ENCODE results near the gene GPR153. TPM values are rescaled to one million over a fixed set of nuclear protein-coding genes. Genes with fewer than 3 reads are reported as not detected.

GPR153 gene
- total and polyA plus RNA-seq, 10 donors, result 2.1 to 26.6 (median 12.4) TPM

- WGBS, 5 donors, result 10 to 18% (median 14%) methylated on average over 28 to 33 of the region's 33 CpGs
- intact Hi-C loops (cut with DNase I; ENCODE audit: low total_unique reads), result no loop called here
- peaks cover 12 to 88% (median 76%) of the 10 kb centered on the region in 7 donors for H3K27me3 ChIP-seq (replicated peaks in 1 of 7)
- peaks cover 15 to 42% (median 31%) of the 10 kb centered on the region in 6 donors for H3K4me1 ChIP-seq
- no peak for TF ChIP-seq POLR2AphosphoS5 (IDR thresholded peaks at IDR 0.05)
- TF ChIP-seq CTCF (IDR thresholded peaks at IDR 0.05 in 8 of 11, conservative IDR thresholded peaks at IDR 0.05 in 3 of 11), result no peak
- TF ChIP-seq POLR2A (IDR thresholded peaks at IDR 0.05), result no peak
- no peaks in the 10 kb centered on the region for H3K9me3 ChIP-seq
- no peaks in the 10 kb centered on the region for H3K36me3 ChIP-seq
- no peak overlapping the region for H3K27ac ChIP-seq
- peak overlapping the region in 2 of 8 donors; percentile 7 to 41 for H3K4me3 ChIP-seq
- no peak for DNase-seq
Measured at GRCh38 chr1:6241107-6241886, 19.6 kb downstream of the GPR153 start.

DNA sequence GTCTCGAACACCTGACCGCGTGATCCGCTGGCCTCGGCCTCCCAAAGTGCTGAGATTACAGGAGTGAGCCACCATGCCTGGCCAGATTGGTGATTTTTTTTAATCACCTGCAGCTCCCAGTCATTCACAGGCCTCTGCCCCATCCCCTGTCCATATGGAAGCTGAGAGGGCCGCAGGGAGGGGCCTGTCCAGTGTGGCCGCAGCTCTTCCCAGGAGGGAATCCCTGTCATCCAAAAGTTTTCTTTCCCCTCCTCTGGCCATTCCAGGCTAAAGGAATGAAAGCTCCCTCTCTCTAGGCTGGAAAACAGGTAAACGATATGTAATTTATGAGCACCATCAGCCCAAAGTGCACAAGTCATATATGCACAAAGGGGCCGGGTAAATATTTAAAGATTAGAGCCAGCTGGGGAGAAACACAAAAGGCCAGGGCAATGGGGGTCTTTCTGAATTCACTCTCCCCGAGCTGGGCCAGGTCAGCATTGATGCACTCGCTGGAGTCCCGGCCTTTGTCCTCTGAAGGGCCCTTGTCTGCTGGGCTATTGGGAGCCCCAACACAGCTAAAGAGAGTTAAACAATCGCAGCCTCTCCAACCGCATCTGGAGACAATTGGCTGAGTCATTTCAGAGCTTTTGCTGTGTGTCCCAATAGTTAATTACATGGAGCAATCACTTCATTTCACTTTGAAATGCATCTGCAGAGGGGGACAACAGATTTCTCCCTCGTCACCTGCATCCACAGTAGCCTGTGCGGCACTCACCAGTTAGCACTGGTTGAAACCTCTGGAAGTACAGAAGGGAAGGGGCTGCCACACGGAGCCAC lies 20.7 kb downstream of the GPR153 start:
- Histone ChIP-seq H3K4me1 (peaks cover 4 to 37% (median 25%) of the 10 kb centered on the region in 6 donors), H3K27ac (no peak overlapping the region), H3K27me3 (replicated peaks in 1 of 7) (peaks cover 3 to 77% (median 65%) of the 10 kb centered on the region in 7 donors), H3K9me3 (no peaks in the 10 kb centered on the region), H3K36me3 (no peaks in the 10 kb centered on the region), H3K4me3 (no peak overlapping the region)
- TF ChIP-seq POLR2A (IDR thresholded peaks at IDR 0.05), result no peak
- TF ChIP-seq POLR2AphosphoS5 (IDR thresholded peaks at IDR 0.05), result no peak
- no peak for TF ChIP-seq CTCF (IDR thresholded peaks at IDR 0.05 in 8 of 11, conservative IDR thresholded peaks at IDR 0.05 in 3 of 11)
- 40 to 60% (median 47%) methylated on average over 17 of the region's 17 CpGs for WGBS, 5 donors
- intact Hi-C loops (cut with DNase I; ENCODE audit: low total_unique reads), result loop anchor here (10.0 kb wide), 1 partner anchor 55 kb away; the partner anchor contains the start of gene CHD5
- no peak for DNase-seq

- Histone ChIP-seq H3K9me3 (no peaks in the 10 kb centered on the region), H3K36me3 (peaks cover 0 to under 1% (median 0%) of the 10 kb centered on the region in 6 donors), H3K4me1 (peaks cover 11 to 37% (median 31%) of the 10 kb centered on the region in 6 donors), H3K27me3 (replicated peaks in 1 of 7) (peaks cover 3 to 68% (median 59%) of the 10 kb centered on the region in 7 donors), H3K4me3 (no peak overlapping the region), H3K27ac (no peak overlapping the region)
- intact Hi-C loops (cut with DNase I; ENCODE audit: low total_unique reads), result loop anchor here (10.0 kb wide), 1 partner anchor 54 kb away; the partner anchor contains the start of gene CHD5
- WGBS, 5 donors, result 20 to 32% (median 23%) methylated on average over 7 of the region's 7 CpGs
- DNase-seq, result no peak
- no peak for TF ChIP-seq CTCF (IDR thresholded peaks at IDR 0.05 in 8 of 11, conservative IDR thresholded peaks at IDR 0.05 in 3 of 11)
- no peak for TF ChIP-seq POLR2A (IDR thresholded peaks at IDR 0.05)
- no peak for TF ChIP-seq POLR2AphosphoS5 (IDR thresholded peaks at IDR 0.05)
Measured at GRCh38 chr1:6239213-6239752, 21.6 kb downstream of the GPR153 start.
